H9 (cell line): ENCODE results near the gene TFCP2. TPM values are rescaled to one million over a fixed set of nuclear protein-coding genes. Genes with fewer than 3 reads are reported as not detected.

Source experiments
- DNase-seq: peaks from one replicate; pipeline ENCODE4 v3.0.0-alpha.2; 2017
- H2AFZ ChIP-seq: one replicate; pipeline ENCODE4 v1.6.1; 2013; ENCODE audit warnings: mild to moderate bottlenecking, low read length, control low read depth, moderate library complexity
- H2AK5ac ChIP-seq: 2 replicates; pipeline ENCODE4 v1.6.1; 2013; ENCODE audit warnings: low read length, control low read depth, mixed read lengths; ENCODE audit not compliant: insufficient read length
- H2BK120ac ChIP-seq: one replicate; pipeline ENCODE4 v1.6.1; 2013; ENCODE audit warnings: low read depth, mild to moderate bottlenecking, low read length, control low read depth, inconsistent platforms; ENCODE audit not compliant: poor library complexity, severe bottlenecking
- H2BK12ac ChIP-seq: 2 replicates; pipeline ENCODE4 v1.6.1; 2013; ENCODE audit warnings: low read length, control low read depth, mixed read lengths, low read depth; ENCODE audit not compliant: insufficient read length
- H2BK15ac ChIP-seq: 2 replicates; pipeline ENCODE4 v1.6.1; 2013; ENCODE audit warnings: low read depth, low read length, control low read depth
- H2BK20ac ChIP-seq: one replicate; pipeline ENCODE4 v1.6.1; 2013; ENCODE audit warnings: low read depth, mild to moderate bottlenecking, low read length, control low read depth, inconsistent platforms; ENCODE audit not compliant: poor library complexity, severe bottlenecking
- H2BK5ac ChIP-seq: 2 replicates; pipeline ENCODE4 v1.6.1; 2013; ENCODE audit warnings: low read length, control low read depth, mixed read lengths; ENCODE audit not compliant: insufficient read length
- H3K14ac ChIP-seq: 2 replicates; pipeline ENCODE4 v1.6.1; 2013; ENCODE audit warnings: low read length, control low read depth; ENCODE audit not compliant: insufficient read depth
- H3K18ac ChIP-seq: 2 replicates; pipeline ENCODE4 v1.6.1; 2013; ENCODE audit warnings: low read depth, mild to moderate bottlenecking, mixed read lengths, low read length, control low read depth; ENCODE audit not compliant: insufficient read length
- H3K23ac ChIP-seq: 2 replicates; pipeline ENCODE4 v1.6.1; 2013; ENCODE audit warnings: low read length, control low read depth, mixed read lengths, low read depth; ENCODE audit not compliant: insufficient read length
- H3K23me2 ChIP-seq: 2 replicates; pipeline ENCODE4 v1.6.1; 2013; ENCODE audit warnings: low read depth, mild to moderate bottlenecking, mixed read lengths, low read length, control low read depth; ENCODE audit not compliant: insufficient read length, poor library complexity, severe bottlenecking
- H3K27ac ChIP-seq: 2 replicates; pipeline ENCODE4 v1.5.1; 2013; ENCODE audit warnings: low read length, control low read depth, mixed read lengths, low read depth; ENCODE audit not compliant: insufficient read length
- H3K27me3 ChIP-seq: 2 replicates; pipeline ENCODE4 v1.6.1; 2013; ENCODE audit warnings: low read length, control low read depth, inconsistent platforms; ENCODE audit not compliant: insufficient read depth
- H3K4ac ChIP-seq: 2 replicates; pipeline ENCODE4 v1.6.1; 2013; ENCODE audit warnings: low read depth, mild to moderate bottlenecking, control low read depth, inconsistent platforms, low read length, moderate library complexity
- H3K4me1 ChIP-seq: 2 replicates; pipeline ENCODE4 v1.6.1; 2013; ENCODE audit warnings: low read length, control low read depth, inconsistent platforms; ENCODE audit not compliant: insufficient read depth
- H3K4me2 ChIP-seq: 2 replicates; pipeline ENCODE4 v1.6.1; 2013; ENCODE audit warnings: low read length, control low read depth, mixed read lengths; ENCODE audit not compliant: insufficient read length, insufficient read depth
- H3K56ac ChIP-seq: 2 replicates; pipeline ENCODE4 v1.6.1; 2013; ENCODE audit warnings: low read depth, mild to moderate bottlenecking, mixed read lengths, low read length, control low read depth; ENCODE audit not compliant: insufficient read length
- H3K79me1 ChIP-seq: 2 replicates; pipeline ENCODE4 v1.6.1; 2013; ENCODE audit warnings: low read depth, mild to moderate bottlenecking, moderate library complexity, low read length, control low read depth, inconsistent platforms; ENCODE audit not compliant: insufficient read depth, poor library complexity, severe bottlenecking
- H3K79me2 ChIP-seq: 2 replicates; pipeline ENCODE4 v1.6.1; 2013; ENCODE audit warnings: low read length, control low read depth, inconsistent platforms; ENCODE audit not compliant: insufficient read depth
- H3K9ac ChIP-seq: 2 replicates; pipeline ENCODE4 v1.6.1; 2013; ENCODE audit warnings: low read length, control low read depth, mixed read lengths; ENCODE audit not compliant: insufficient read length; ENCODE audit errors: extremely low read depth
- H3K9me3 ChIP-seq: one replicate; pipeline ENCODE4 v1.6.1; 2013; ENCODE audit warnings: low read depth, low read length, inconsistent platforms; ENCODE audit not compliant: control insufficient read depth
- H3T11ph ChIP-seq: one replicate; pipeline ENCODE4 v1.6.1; 2013; ENCODE audit warnings: mild to moderate bottlenecking, low read length, control low read depth, inconsistent platforms
- H4K20me1 ChIP-seq: one replicate; pipeline ENCODE4 v1.6.1; 2013; ENCODE audit not compliant: control insufficient read depth, insufficient read length, insufficient read depth
- H4K5ac ChIP-seq: 2 replicates; pipeline ENCODE4 v1.6.1; 2013; ENCODE audit warnings: low read depth, mild to moderate bottlenecking, mixed read lengths, low read length, control low read depth; ENCODE audit not compliant: insufficient read length
- H4K8ac ChIP-seq: replicated peaks from 2 replicates; pipeline ENCODE4 v1.6.1; 2013; ENCODE audit warnings: low read length, control low read depth, mixed read lengths, low read depth; ENCODE audit not compliant: insufficient read length
- H4K91ac ChIP-seq: 2 replicates; pipeline ENCODE4 v1.6.1; 2013; ENCODE audit warnings: low read depth, mild to moderate bottlenecking, moderate library complexity, mixed read lengths, low read length, control low read depth; ENCODE audit not compliant: insufficient read length
- H3K27ac Mint-ChIP-seq, 3 experiments: 2 replicates in 2 of 3; 3 replicates in 1 of 3; pipeline ENCODE4 v1.8.0; 2020 to 2021; ENCODE audit warnings: mixed read lengths in 3 of 3, mild to moderate bottlenecking in 1 of 3, moderate library complexity in 1 of 3
- H3K27me3 Mint-ChIP-seq: 2 replicates; pipeline ENCODE4 v1.8.0; 2021; ENCODE audit warnings: low read depth, mild to moderate bottlenecking, moderate library complexity, mixed read lengths
- H3K36me3 Mint-ChIP-seq, 3 experiments: 2 replicates in 2 of 3; 3 replicates in 1 of 3; pipeline ENCODE4 v1.8.0; 2020 to 2021; ENCODE audit warnings: low read depth in 3 of 3, mixed read lengths in 3 of 3; ENCODE audit not compliant: insufficient read depth in 1 of 3
- H3K4me1 Mint-ChIP-seq, 2 experiments: 2 replicates each; pipeline ENCODE4 v1.8.0; 2020; ENCODE audit warnings: mixed read lengths in 2 of 2
- H3K4me3 Mint-ChIP-seq, 2 experiments: 2 replicates in 1 of 2; 3 replicates in 1 of 2; pipeline ENCODE4 v1.8.0; 2020 to 2021; ENCODE audit warnings: mild to moderate bottlenecking in 2 of 2, mixed read lengths in 2 of 2, moderate library complexity in 1 of 2
- H3K9me3 Mint-ChIP-seq, 2 experiments: 2 replicates in 1 of 2; 3 replicates in 1 of 2; pipeline ENCODE4 v1.8.0; 2020; ENCODE audit warnings: mild to moderate bottlenecking in 2 of 2, mixed read lengths in 2 of 2, moderate library complexity in 1 of 2
- WGBS: extraction: QIAGEN DNeasy Blood & Tissue Kit; methylation state at CpG from one replicate; pipeline ENCODE4 v1.1.7; 2013; ENCODE audit warnings: missing lambda C conversion rate, low lambda C conversion rate, mixed read lengths; ENCODE audit not compliant: insufficient read length; ENCODE audit errors: extremely low coverage; 5-methylcytosine and 5-hydroxymethylcytosine counted together
- total RNA-seq: library from RNA; stranded (reverse); gene quantifications from 2 replicates; pipeline ENCODE4 v1.2.1, GENCODE V29; 2021
- TF ChIP-seq, protein P1 (sequence below): fragments of 200-600 bp; sonication (generic); conservative IDR thresholded peaks from 3 replicates; pipeline ENCODE4 v1.8.0; 2021; ENCODE audit warnings: antibody characterized with exemption, mild to moderate bottlenecking

TFCP2 gene
- total RNA-seq, 1 experiment from 2014 or later = 27.1 TPM

DNA sequence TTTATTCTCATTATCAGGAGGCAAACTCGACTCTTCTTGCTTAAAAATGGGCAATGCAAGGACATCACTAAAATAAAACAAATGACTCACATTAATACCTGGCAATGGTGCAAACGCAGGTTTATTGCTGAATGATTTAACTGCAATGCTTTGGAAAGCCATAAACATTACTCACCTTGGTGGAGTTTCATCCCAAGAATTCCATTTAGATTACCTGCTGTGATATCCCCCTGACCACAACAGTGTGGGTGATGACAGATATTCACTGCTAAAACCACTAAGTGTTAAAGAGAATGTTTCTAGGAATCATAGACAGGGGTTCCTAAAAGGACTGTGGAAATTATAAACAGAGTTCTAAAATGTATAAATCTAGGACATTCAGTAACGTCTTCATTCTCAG is 54.2 kb downstream of the TFCP2 start:
- H3K9me3 ChIP-seq = no peaks in the 10 kb centered on the region
- no peak overlapping the region for H2BK5ac ChIP-seq
- no peak overlapping the region for H3K4ac ChIP-seq
- H3K79me2 ChIP-seq = no peaks in the 10 kb centered on the region
- TF ChIP-seq, protein P1, sequence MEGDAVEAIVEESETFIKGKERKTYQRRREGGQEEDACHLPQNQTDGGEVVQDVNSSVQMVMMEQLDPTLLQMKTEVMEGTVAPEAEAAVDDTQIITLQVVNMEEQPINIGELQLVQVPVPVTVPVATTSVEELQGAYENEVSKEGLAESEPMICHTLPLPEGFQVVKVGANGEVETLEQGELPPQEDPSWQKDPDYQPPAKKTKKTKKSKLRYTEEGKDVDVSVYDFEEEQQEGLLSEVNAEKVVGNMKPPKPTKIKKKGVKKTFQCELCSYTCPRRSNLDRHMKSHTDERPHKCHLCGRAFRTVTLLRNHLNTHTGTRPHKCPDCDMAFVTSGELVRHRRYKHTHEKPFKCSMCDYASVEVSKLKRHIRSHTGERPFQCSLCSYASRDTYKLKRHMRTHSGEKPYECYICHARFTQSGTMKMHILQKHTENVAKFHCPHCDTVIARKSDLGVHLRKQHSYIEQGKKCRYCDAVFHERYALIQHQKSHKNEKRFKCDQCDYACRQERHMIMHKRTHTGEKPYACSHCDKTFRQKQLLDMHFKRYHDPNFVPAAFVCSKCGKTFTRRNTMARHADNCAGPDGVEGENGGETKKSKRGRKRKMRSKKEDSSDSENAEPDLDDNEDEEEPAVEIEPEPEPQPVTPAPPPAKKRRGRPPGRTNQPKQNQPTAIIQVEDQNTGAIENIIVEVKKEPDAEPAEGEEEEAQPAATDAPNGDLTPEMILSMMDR = no peak
- H2BK20ac ChIP-seq = no peak overlapping the region
- no peak overlapping the region for H4K91ac ChIP-seq
- no peaks in the 10 kb centered on the region for H4K20me1 ChIP-seq
- no peak overlapping the region for H3K4me3 Mint-ChIP-seq
- 0 out of 2 replicates have a peak, but pooled peaks cover 2% of the 10 kb centered on the region for H3K27me3 Mint-ChIP-seq
- no peak overlapping the region for H3K18ac ChIP-seq
- no peaks in the 10 kb centered on the region for H3K9me3 Mint-ChIP-seq
- H4K5ac ChIP-seq = no peak overlapping the region
- H3K79me1 ChIP-seq = no peaks in the 10 kb centered on the region
- no peak overlapping the region for H3K14ac ChIP-seq
- no peak overlapping the region for H2AFZ ChIP-seq
- WGBS = no CpG with 5 or more reads among the region's 3 CpGs
- H4K8ac ChIP-seq = no peak overlapping the region
- no peak overlapping the region for H3K9ac ChIP-seq
- H3K23ac ChIP-seq = no peak overlapping the region
- H2AK5ac ChIP-seq = no peak overlapping the region
- H3K4me1 Mint-ChIP-seq = peaks cover 0 to 1% of the 10 kb centered on the region in 2 experiments; a peak in 1 of 4 replicates
- H2BK120ac ChIP-seq = no peak overlapping the region
- no peak for DNase-seq
- no peak overlapping the region for H3K56ac ChIP-seq
- no peak overlapping the region for H3K27ac Mint-ChIP-seq
- H2BK15ac ChIP-seq = no peak overlapping the region
- H3T11ph ChIP-seq = no peak overlapping the region
- H3K4me1 ChIP-seq = no peaks in the 10 kb centered on the region
- no peak overlapping the region for H3K27ac ChIP-seq
- H3K36me3 Mint-ChIP-seq = peaks cover 20 to 31% (median 21%) of the 10 kb centered on the region in 3 experiments
- H3K4me2 ChIP-seq = no peak overlapping the region
- H3K23me2 ChIP-seq = no peaks in the 10 kb centered on the region
- no peaks in the 10 kb centered on the region for H3K27me3 ChIP-seq
- H2BK12ac ChIP-seq = no peak overlapping the region
